ENCODE results near the gene FBXL4. TPM values are rescaled to one million over a fixed set of nuclear protein-coding genes. Genes with fewer than 3 reads are reported as not detected.

Gene FBXL4
- total and polyA plus RNA-seq, 2 donors (not counting 1 experiment from before 2014, with no cell fraction given): 16.8 to 18.1 TPM

DNA sequence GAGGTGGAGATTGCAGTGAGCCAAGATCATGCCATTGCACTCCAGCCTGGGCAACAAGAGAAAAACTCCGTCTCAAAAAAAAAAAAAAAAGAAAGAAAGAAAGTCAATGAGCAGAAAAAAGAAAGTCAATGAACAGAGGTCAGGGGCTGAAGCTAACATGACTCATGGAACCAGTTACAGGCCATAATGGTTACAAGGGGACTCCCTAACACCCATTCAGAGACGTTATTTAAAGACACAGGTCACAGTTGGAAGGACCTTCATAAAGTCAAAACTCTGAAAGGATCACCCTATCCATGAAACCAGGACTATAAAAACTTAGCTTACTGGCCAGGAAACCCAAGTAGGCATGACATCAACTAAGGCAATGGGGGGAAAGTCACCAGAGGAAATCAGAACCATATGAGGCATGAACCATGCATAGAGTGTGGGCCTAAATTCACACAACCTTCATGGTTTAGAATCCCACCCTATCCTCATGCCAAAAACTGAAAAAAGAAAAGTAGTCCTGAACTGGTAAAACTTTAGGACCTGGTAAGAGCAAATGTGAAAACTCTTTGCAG is 18.2 kb downstream of the FBXL4 start:
- no peaks in the 10 kb centered on the region for H4K20me1 ChIP-seq (ENCODE audit: control insufficient read depth, extremely low read depth, insufficient read depth, low read length)
- H3K27me3 ChIP-seq (ENCODE audit: control insufficient read depth, insufficient read depth, low read length): no peaks in the 10 kb centered on the region
- H3K9me3 ChIP-seq (ENCODE audit: control insufficient read depth, insufficient read depth, low read depth, low read length): no peaks in the 10 kb centered on the region
- no peak overlapping the region for H2AFZ ChIP-seq (ENCODE audit: low read length)
- H3K27ac ChIP-seq (ENCODE audit: insufficient read depth, low read length): no peak overlapping the region
- peak in 1 of 2 donors; percentile 2 for DNase-seq (ENCODE audit: low read depth in 2 of 2)
- no peak overlapping the region for H3K4me3 ChIP-seq (replicated peaks in 1 of 4; ENCODE audit: control extremely low read depth in 1 of 4, insufficient read depth in 1 of 4, low read depth in 3 of 4, low read length in 4 of 4)
- no peak overlapping the region for H3K4me2 ChIP-seq (ENCODE audit: extremely low read depth, insufficient read depth, low read length)
- no peak overlapping the region for H3K9ac ChIP-seq (ENCODE audit: insufficient read depth, low read length)
- no peaks in the 10 kb centered on the region for H3K79me2 ChIP-seq (ENCODE audit: control insufficient read depth, insufficient read depth, low read length)
- H3K4me1 ChIP-seq (ENCODE audit: control insufficient read depth, extremely low read depth, insufficient read depth, low read length): peaks cover 2% of the 10 kb centered on the region
- TF ChIP-seq EZH2 (IDR thresholded peaks at IDR 0.05; ENCODE audit: low read length, missing control alignments): no peak
- TF ChIP-seq, protein P1, sequence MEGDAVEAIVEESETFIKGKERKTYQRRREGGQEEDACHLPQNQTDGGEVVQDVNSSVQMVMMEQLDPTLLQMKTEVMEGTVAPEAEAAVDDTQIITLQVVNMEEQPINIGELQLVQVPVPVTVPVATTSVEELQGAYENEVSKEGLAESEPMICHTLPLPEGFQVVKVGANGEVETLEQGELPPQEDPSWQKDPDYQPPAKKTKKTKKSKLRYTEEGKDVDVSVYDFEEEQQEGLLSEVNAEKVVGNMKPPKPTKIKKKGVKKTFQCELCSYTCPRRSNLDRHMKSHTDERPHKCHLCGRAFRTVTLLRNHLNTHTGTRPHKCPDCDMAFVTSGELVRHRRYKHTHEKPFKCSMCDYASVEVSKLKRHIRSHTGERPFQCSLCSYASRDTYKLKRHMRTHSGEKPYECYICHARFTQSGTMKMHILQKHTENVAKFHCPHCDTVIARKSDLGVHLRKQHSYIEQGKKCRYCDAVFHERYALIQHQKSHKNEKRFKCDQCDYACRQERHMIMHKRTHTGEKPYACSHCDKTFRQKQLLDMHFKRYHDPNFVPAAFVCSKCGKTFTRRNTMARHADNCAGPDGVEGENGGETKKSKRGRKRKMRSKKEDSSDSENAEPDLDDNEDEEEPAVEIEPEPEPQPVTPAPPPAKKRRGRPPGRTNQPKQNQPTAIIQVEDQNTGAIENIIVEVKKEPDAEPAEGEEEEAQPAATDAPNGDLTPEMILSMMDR (conservative IDR thresholded peaks at IDR 0.05 in 1 of 2, IDR thresholded peaks at IDR 0.05 in 1 of 2; ENCODE audit: low read depth in 1 of 2, low read length in 2 of 2): no peak
- H3K36me3 ChIP-seq (ENCODE audit: control insufficient read depth, insufficient read depth, low read length): no peaks in the 10 kb centered on the region

DNA sequence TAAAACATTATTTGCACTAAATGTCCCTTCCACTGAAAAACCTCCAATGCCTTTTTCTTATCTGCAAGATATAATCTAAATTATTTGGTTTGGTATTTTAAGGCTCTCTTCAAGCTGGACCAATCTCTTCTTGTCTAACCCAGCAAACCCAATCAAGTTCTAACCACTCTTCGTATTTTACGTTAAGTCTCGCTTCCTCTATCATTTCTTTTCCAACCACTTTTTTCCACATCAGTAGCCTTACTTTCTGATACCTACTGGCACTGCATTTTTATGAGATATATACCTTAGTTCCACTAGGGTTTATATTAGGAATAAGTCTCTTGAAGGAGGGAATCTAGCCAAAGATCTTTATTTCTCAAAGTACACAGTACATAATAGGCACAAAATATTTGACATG is 19.1 kb downstream of the FBXL4 start:
- H3K4me2 ChIP-seq (ENCODE audit: extremely low read depth, insufficient read depth, low read length): no peak overlapping the region
- H3K27ac ChIP-seq (ENCODE audit: insufficient read depth, low read length): no peak overlapping the region
- peaks cover 2% of the 10 kb centered on the region for H3K4me1 ChIP-seq (ENCODE audit: control insufficient read depth, extremely low read depth, insufficient read depth, low read length)
- no peaks in the 10 kb centered on the region for H4K20me1 ChIP-seq (ENCODE audit: control insufficient read depth, extremely low read depth, insufficient read depth, low read length)
- no peaks in the 10 kb centered on the region for H3K27me3 ChIP-seq (ENCODE audit: control insufficient read depth, insufficient read depth, low read length)
- H3K79me2 ChIP-seq (ENCODE audit: control insufficient read depth, insufficient read depth, low read length): no peaks in the 10 kb centered on the region
- H3K9me3 ChIP-seq (ENCODE audit: control insufficient read depth, insufficient read depth, low read depth, low read length): no peaks in the 10 kb centered on the region
- H3K9ac ChIP-seq (ENCODE audit: insufficient read depth, low read length): no peak overlapping the region
- H3K36me3 ChIP-seq (ENCODE audit: control insufficient read depth, insufficient read depth, low read length): no peaks in the 10 kb centered on the region
- H3K4me3 ChIP-seq (replicated peaks in 1 of 4; ENCODE audit: control extremely low read depth in 1 of 4, insufficient read depth in 1 of 4, low read depth in 3 of 4, low read length in 4 of 4): no peak overlapping the region
- H2AFZ ChIP-seq (ENCODE audit: low read length): no peak overlapping the region
- TF ChIP-seq EZH2 (IDR thresholded peaks at IDR 0.05; ENCODE audit: low read length, missing control alignments): no peak
- TF ChIP-seq, protein P1 (conservative IDR thresholded peaks at IDR 0.05 in 1 of 2, IDR thresholded peaks at IDR 0.05 in 1 of 2; ENCODE audit: low read depth in 1 of 2, low read length in 2 of 2): no peak
- DNase-seq (ENCODE audit: low read depth in 2 of 2): no peak

DNA sequence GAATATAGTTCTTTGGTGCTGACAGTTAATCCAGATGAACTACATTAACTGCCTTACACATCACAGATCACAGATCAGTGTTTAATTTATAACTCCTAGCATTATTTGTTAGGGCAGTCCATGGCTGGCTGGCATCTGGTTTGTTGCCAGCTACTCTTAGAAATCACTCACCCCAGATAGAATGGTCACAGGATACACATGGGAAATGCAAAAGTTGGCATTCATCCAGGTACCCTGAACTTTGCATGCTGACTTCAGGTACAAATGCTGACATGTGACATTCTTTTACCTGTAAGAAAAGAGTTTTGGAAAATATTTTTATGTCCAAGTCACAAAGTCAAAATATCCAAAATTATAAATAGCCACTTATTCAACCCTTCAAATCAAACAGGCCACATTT is 20.2 kb downstream of the FBXL4 start:
- H2AFZ ChIP-seq (ENCODE audit: low read length): no peak overlapping the region
- H3K4me1 ChIP-seq (ENCODE audit: control insufficient read depth, extremely low read depth, insufficient read depth, low read length): peaks cover 2% of the 10 kb centered on the region
- no peaks in the 10 kb centered on the region for H3K27me3 ChIP-seq (ENCODE audit: control insufficient read depth, insufficient read depth, low read length)
- H3K79me2 ChIP-seq (ENCODE audit: control insufficient read depth, insufficient read depth, low read length): no peaks in the 10 kb centered on the region
- H3K4me2 ChIP-seq (ENCODE audit: extremely low read depth, insufficient read depth, low read length): no peak overlapping the region
- no peaks in the 10 kb centered on the region for H3K9me3 ChIP-seq (ENCODE audit: control insufficient read depth, insufficient read depth, low read depth, low read length)
- no peak overlapping the region for H3K4me3 ChIP-seq (replicated peaks in 1 of 4; ENCODE audit: control extremely low read depth in 1 of 4, insufficient read depth in 1 of 4, low read depth in 3 of 4, low read length in 4 of 4)
- no peaks in the 10 kb centered on the region for H3K36me3 ChIP-seq (ENCODE audit: control insufficient read depth, insufficient read depth, low read length)
- no peak for DNase-seq (ENCODE audit: low read depth in 2 of 2)
- H3K27ac ChIP-seq (ENCODE audit: insufficient read depth, low read length): no peak overlapping the region
- TF ChIP-seq, protein P1 (conservative IDR thresholded peaks at IDR 0.05 in 1 of 2, IDR thresholded peaks at IDR 0.05 in 1 of 2; ENCODE audit: low read depth in 1 of 2, low read length in 2 of 2): no peak
- TF ChIP-seq EZH2 (IDR thresholded peaks at IDR 0.05; ENCODE audit: low read length, missing control alignments): no peak
- H4K20me1 ChIP-seq (ENCODE audit: control insufficient read depth, extremely low read depth, insufficient read depth, low read length): no peaks in the 10 kb centered on the region
- no peak overlapping the region for H3K9ac ChIP-seq (ENCODE audit: insufficient read depth, low read length)
